Spleen (tissue), 11 donors: ENCODE measurements around the gene BCOR. TPM values are rescaled to one million over a fixed set of nuclear protein-coding genes. Genes with fewer than 3 reads are reported as not detected.

Experiments
- DNase-seq: peaks from one replicate; pipeline ENCODE4 v3.0.0-alpha.2; 2020
- H3K27ac ChIP-seq, 8 donors: fragments of 200-600 bp; sonication (generic) in 7 of 8; 1 replicate in 4 of 8; 2 replicates in 4 of 8; pipeline versions ENCODE4 v1.5.0 to v1.8.0; 2016 to 2021; ENCODE audit warnings: inconsistent platforms in 4 of 8, mild to moderate bottlenecking in 4 of 8, moderate library complexity in 1 of 8
- H3K27me3 ChIP-seq, 7 donors: fragments of 200-600 bp; sonication (generic) in 6 of 7; replicated peaks in 1 of 7; 1 replicate in 4 of 7; 2 replicates in 3 of 7; pipeline versions ENCODE4 v1.5.0 to v1.8.0; 2016 to 2021; ENCODE audit warnings: inconsistent platforms in 3 of 7, mild to moderate bottlenecking in 1 of 7
- H3K36me3 ChIP-seq, 6 donors: fragments of 200-600 bp; sonication (generic) in 5 of 6; 1 replicate in 4 of 6; 2 replicates in 2 of 6; pipeline versions ENCODE4 v1.5.0 to v1.8.0; 2016 to 2021; ENCODE audit warnings: inconsistent platforms in 2 of 6
- H3K4me1 ChIP-seq, 6 donors: fragments of 200-600 bp; sonication (generic) in 5 of 6; 1 replicate in 3 of 6; 2 replicates in 3 of 6; pipeline versions ENCODE4 v1.5.0 to v1.8.0; 2016 to 2021; ENCODE audit warnings: inconsistent platforms in 3 of 6
- H3K4me3 ChIP-seq, 8 donors: fragments of 200-600 bp; sonication (generic) in 7 of 8; 1 replicate in 4 of 8; 2 replicates in 4 of 8; pipeline versions ENCODE4 v1.5.0 to v1.8.0; 2016 to 2021; ENCODE audit warnings: inconsistent platforms in 4 of 8, mild to moderate bottlenecking in 4 of 8, moderate library complexity in 2 of 8
- H3K9me3 ChIP-seq, 8 donors: fragments of 200-600 bp; sonication (generic) in 7 of 8; 1 replicate in 4 of 8; 2 replicates in 4 of 8; pipeline versions ENCODE4 v1.5.0 to v1.8.0; 2016 to 2021; ENCODE audit warnings: inconsistent platforms in 4 of 8
- POLR2A ChIP-seq, 3 donors: fragments of 450-650 bp; IDR thresholded peaks; one replicate each; pipeline ENCODE4 v1.5.1; 2017; ENCODE audit warnings: antibody characterized with exemption in 3 of 3, mild to moderate bottlenecking in 1 of 3
- POLR2AphosphoS5 ChIP-seq, 3 donors: sonication (generic); formaldehyde crosslinking; IDR thresholded peaks; one replicate each; pipeline ENCODE4 v1.5.1; 2017; ENCODE audit warnings: antibody characterized with exemption in 3 of 3
- WGBS, 5 donors: extraction: QIAGEN DNeasy Blood & Tissue Kit in 3 of 5; methylation state at CpG; one replicate each; pipeline versions ENCODE4 v1.1.5 to v1.1.7; 2013 to 2018; 5-methylcytosine and 5-hydroxymethylcytosine counted together
- intact Hi-C: fragments of 100-400 bp; cut with DNase I; formaldehyde crosslinking; loops from one replicate; pipeline ENCODE4 v1.15.0; 2023; ENCODE audit warnings: low total_unique reads
- polyA plus RNA-seq, 3 donors: library from polyadenylated mRNA; stranded (reverse); fragments of 200-250 nt; gene quantifications; one replicate each; pipeline ENCODE4 v1.2.1, GENCODE V29; 2013
- total RNA-seq, 7 donors: library from RNA; depleted of rRNA in 3 of 7; stranded (reverse); fragments of >200 nt in 3 of 7; fragmentation: NEBNext Ultra II Directional in 4 of 7; extraction: Animal tissue kit (Norgen Biotek cat#: 25700) in 4 of 7; gene quantifications; one replicate each; pipeline versions ENCODE4 v1.1.0 to v1.2.1, GENCODE V29; 2016 to 2021
- TF ChIP-seq, protein P1 (sequence below), 11 experiments: fragments of 200-600 bp in 7 of 11; fragments of 450-650 bp in 4 of 11; sonication (generic) in 4 of 11; IDR thresholded peaks in 8 of 11; conservative IDR thresholded peaks in 3 of 11; 1 replicate in 7 of 11; 2 replicates in 4 of 11; pipeline versions ENCODE4 v1.4.0 to v1.8.0; 2016 to 2021; ENCODE audit warnings: antibody characterized with exemption in 11 of 11, inconsistent platforms in 4 of 11, mild to moderate bottlenecking in 1 of 11
- donor health status: healthy with polysubstance abuse.
- donor health status: DM: no; HTN: no; CAD: no; lungs with moderate emphysema.
- donor health status: DM: no; HTN: no; CAD: no.
- donor health status: Bipolar disorder and iron deficiency.
- donor health status: healthy.
- donor health status: DM: no; HTN: no; CAD: no.
- donor health status: DM: yes; HTN: yes; CAD: no.

BCOR gene
- total and polyA plus RNA-seq, 10 donors: 8.3 to 38.6 (median 29.0) TPM

- DNase-seq: peak; percentile 91
- Histone ChIP-seq H3K27me3 (peaks cover 0 to 95% (median 42%) of the 10 kb centered on the region in 7 donors), H3K36me3 (no peaks in the 10 kb centered on the region), H3K9me3 (peaks cover 0 to 5% (median 0%) of the 10 kb centered on the region in 8 donors), H3K4me3 (peak overlapping the region; percentile 31 to 76 (median 48)), H3K4me1 (peaks cover 22 to 58% (median 31%) of the 10 kb centered on the region in 6 donors), H3K27ac (peak overlapping the region; percentile 53 to 86 (median 76))
- TF ChIP-seq, protein P1, sequence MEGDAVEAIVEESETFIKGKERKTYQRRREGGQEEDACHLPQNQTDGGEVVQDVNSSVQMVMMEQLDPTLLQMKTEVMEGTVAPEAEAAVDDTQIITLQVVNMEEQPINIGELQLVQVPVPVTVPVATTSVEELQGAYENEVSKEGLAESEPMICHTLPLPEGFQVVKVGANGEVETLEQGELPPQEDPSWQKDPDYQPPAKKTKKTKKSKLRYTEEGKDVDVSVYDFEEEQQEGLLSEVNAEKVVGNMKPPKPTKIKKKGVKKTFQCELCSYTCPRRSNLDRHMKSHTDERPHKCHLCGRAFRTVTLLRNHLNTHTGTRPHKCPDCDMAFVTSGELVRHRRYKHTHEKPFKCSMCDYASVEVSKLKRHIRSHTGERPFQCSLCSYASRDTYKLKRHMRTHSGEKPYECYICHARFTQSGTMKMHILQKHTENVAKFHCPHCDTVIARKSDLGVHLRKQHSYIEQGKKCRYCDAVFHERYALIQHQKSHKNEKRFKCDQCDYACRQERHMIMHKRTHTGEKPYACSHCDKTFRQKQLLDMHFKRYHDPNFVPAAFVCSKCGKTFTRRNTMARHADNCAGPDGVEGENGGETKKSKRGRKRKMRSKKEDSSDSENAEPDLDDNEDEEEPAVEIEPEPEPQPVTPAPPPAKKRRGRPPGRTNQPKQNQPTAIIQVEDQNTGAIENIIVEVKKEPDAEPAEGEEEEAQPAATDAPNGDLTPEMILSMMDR (IDR thresholded peaks at IDR 0.05 in 8 of 11, conservative IDR thresholded peaks at IDR 0.05 in 3 of 11): no peak
- TF ChIP-seq POLR2AphosphoS5 (IDR thresholded peaks at IDR 0.05): peak; percentile 34 to 64 (median 63)
- intact Hi-C loops: loop anchor here (10.0 kb wide), 1 partner anchor 49 kb away; no protein-coding TSS in a partner anchor
- WGBS, 5 donors: 0 to 8% (median 1%) methylated on average over 2 to 85 of the region's 85 CpGs
These were observed 8.3 kb upstream of the BCOR start for GRCh38 chrX:40105835-40106675.

GRCh38 chrX:40104985-40105834 lies 7.5 kb upstream of the BCOR start:
- 0 to 8% (median 1%) methylated on average over 1 to 94 of the region's 94 CpGs; no CpG with 5 or more reads in 1 of the 5 donors for WGBS, 5 donors
- H3K4me1 ChIP-seq: peaks cover 25 to 65% (median 38%) of the 10 kb centered on the region in 6 donors
- peaks cover 0 to 5% (median 0%) of the 10 kb centered on the region in 8 donors for H3K9me3 ChIP-seq
- H3K4me3 ChIP-seq: peak overlapping the region; percentile 31 to 76 (median 48)
- no peak for TF ChIP-seq POLR2A (IDR thresholded peaks at IDR 0.05)
- peak in 1 of 3 donors; percentile 16 for TF ChIP-seq POLR2AphosphoS5 (IDR thresholded peaks at IDR 0.05)
- peaks cover 0 to 98% (median 42%) of the 10 kb centered on the region in 7 donors for H3K27me3 ChIP-seq
- DNase-seq: peak; percentile 91
- intact Hi-C loops: loop anchor here (10.0 kb wide), 1 partner anchor 50 kb away; no protein-coding TSS in a partner anchor
- peak overlapping the region; percentile 58 to 86 (median 76) for H3K27ac ChIP-seq
- H3K36me3 ChIP-seq: no peaks in the 10 kb centered on the region

GRCh38 chrX:40104630-40104984 lies 6.8 kb upstream of the BCOR start:
- intact Hi-C loops: loop anchor here (10.0 kb wide), 1 partner anchor 50 kb away; no protein-coding TSS in a partner anchor
- WGBS, 5 donors: 6 to 53% (median 17%) methylated on average over 1 to 39 of the region's 39 CpGs
- H3K27ac ChIP-seq: peak overlapping the region; percentile 58 to 86 (median 76)

More at GRCh38 chrX:40104630-40104984, 6.8 kb upstream of the BCOR start:
- no peaks in the 10 kb centered on the region for H3K36me3 ChIP-seq
- peak overlapping the region; percentile 18 to 76 (median 48) for H3K4me3 ChIP-seq
- peak; percentile 84 for DNase-seq
- peaks cover 0 to 95% (median 39%) of the 10 kb centered on the region in 7 donors for H3K27me3 ChIP-seq
- peaks cover 0 to 5% (median 0%) of the 10 kb centered on the region in 8 donors for H3K9me3 ChIP-seq
- H3K4me1 ChIP-seq: peaks cover 22 to 65% (median 41%) of the 10 kb centered on the region in 6 donors
- TF ChIP-seq, protein P1 (IDR thresholded peaks at IDR 0.05 in 8 of 11, conservative IDR thresholded peaks at IDR 0.05 in 3 of 11): no peak
- TF ChIP-seq POLR2A (IDR thresholded peaks at IDR 0.05): no peak
- peak; percentile 46 to 67 (median 59) for TF ChIP-seq POLR2AphosphoS5 (IDR thresholded peaks at IDR 0.05)
